Amygdala (tissue), 56 donors: ENCODE results near the gene C2orf15.
"Not testable (repeated sequence)": the region's sequence is repeated elsewhere in the genome, so short reads cannot be mapped to it uniquely, and the experiment has no call there.

Experiments
- DNase-seq, 56 donors: peaks; one replicate each; lab custom pipeline; 2025; lab: John Stamatoyannopoulos, UW

C2orf15 gene

GRCh38 chr2:99159594-99159993 lies 18.1 kb downstream of the C2orf15 start:
- no peak for DNase-seq

GRCh38 chr2:99166218-99166617 lies 24.7 kb downstream of the C2orf15 start:
- no peak for DNase-seq

- no peak for DNase-seq
Measured at GRCh38 chr2:99169534-99169933, 28.0 kb downstream of the C2orf15 start.

- DNase-seq: no peak
Measured at GRCh38 chr2:99171377-99172140, 30.1 kb downstream of the C2orf15 start.

GRCh38 chr2:99180755-99181623 lies 39.5 kb downstream of the C2orf15 start, which contains the start of the genes MITD1 and MRPL30:
Gene MITD1, minus strand, starts transcription at chr2:99181058. Its CDS starts 77 bp downstream, at chr2:99180981.
Gene MRPL30, plus strand, starts transcription at chr2:99181184. Its CDS starts 5,020 bp downstream, at chr2:99186204.
- peak; percentile 69 to 97 (median 91) for DNase-seq

GRCh38 chr2:99181624-99182000 lies 40.1 kb downstream of the C2orf15 start:
- no peak for DNase-seq

GRCh38 chr2:99183025-99183424 lies 41.5 kb downstream of the C2orf15 start:
- no peak for DNase-seq

- DNase-seq: no peak
Measured at GRCh38 chr2:99184811-99185210, 43.3 kb downstream of the C2orf15 start.

GRCh38 chr2:99187011-99187410 lies 45.5 kb downstream of the C2orf15 start:
- DNase-seq: no peak

- no peak for DNase-seq
Measured at GRCh38 chr2:99188357-99188756, 46.9 kb downstream of the C2orf15 start.

GRCh38 chr2:99190548-99190947 lies 49.0 kb downstream of the C2orf15 start:
- DNase-seq: no peak

- DNase-seq: not testable (repeated sequence)
Measured at GRCh38 chr2:99192364-99192763, 50.9 kb downstream of the C2orf15 start.

GRCh38 chr2:99198103-99198841 lies 56.8 kb downstream of the C2orf15 start:
- no peak for DNase-seq

- DNase-seq: no peak
Measured at GRCh38 chr2:99200076-99200800, 58.7 kb downstream of the C2orf15 start.
